Astrocyte (in vitro differentiated cells and primary cell): ENCODE measurements around the gene AGRN. TPM values are rescaled to one million over a fixed set of nuclear protein-coding genes. Genes with fewer than 3 reads are reported as not detected.

Experiments
- DNase-seq: peaks from one replicate; pipeline ENCODE4 v3.0.0-alpha.2; 2010; ENCODE audit warnings: low read depth
- FAIRE-seq: peaks from 2 replicates; lab custom pipeline; 2011; peaks lifted over from hg19 to GRCh38; lab: Jason Lieb, UNC
- H2AFZ ChIP-seq: 2 replicates; pipeline ENCODE4 v1.6.0; 2012; ENCODE audit warnings: low read depth, low read length, inconsistent platforms
- H3K27ac ChIP-seq: 2 replicates; pipeline ENCODE4 v1.5.1; 2011; ENCODE audit warnings: low read depth, low read length, inconsistent platforms
- H3K27me3 ChIP-seq: 2 replicates; pipeline ENCODE4 v1.6.0; 2011; ENCODE audit warnings: low read length, inconsistent platforms; ENCODE audit not compliant: insufficient read depth
- H3K36me3 ChIP-seq: 2 replicates; pipeline ENCODE4 v1.5.1; 2011; ENCODE audit warnings: low read length, inconsistent platforms; ENCODE audit not compliant: insufficient read depth
- H3K4me1 ChIP-seq: 2 replicates; pipeline ENCODE4 v1.5.1; 2011; ENCODE audit warnings: low read length, inconsistent platforms; ENCODE audit not compliant: insufficient read depth
- H3K4me2 ChIP-seq: 2 replicates; pipeline ENCODE4 v1.6.0; 2012; ENCODE audit warnings: low read length, inconsistent platforms
- H3K4me3 ChIP-seq: 2 replicates; pipeline ENCODE4 v1.5.1; 2011; ENCODE audit warnings: low read depth, mild to moderate bottlenecking, low read length, inconsistent platforms; ENCODE audit not compliant: insufficient read depth
- H3K79me2 ChIP-seq: 2 replicates; pipeline ENCODE4 v1.6.0; 2012; ENCODE audit warnings: mild to moderate bottlenecking, low read length, inconsistent platforms; ENCODE audit not compliant: insufficient read depth
- H3K9ac ChIP-seq: 2 replicates; pipeline ENCODE4 v1.6.0; 2012; ENCODE audit warnings: mild to moderate bottlenecking, low read length, inconsistent platforms
- H3K9me3 ChIP-seq: 2 replicates; pipeline ENCODE4 v1.5.1; 2012; ENCODE audit warnings: low read depth, mild to moderate bottlenecking, low read length, inconsistent platforms; ENCODE audit not compliant: insufficient read depth
- H4K20me1 ChIP-seq: 2 replicates; pipeline ENCODE4 v1.6.0; 2012; ENCODE audit warnings: low read length, inconsistent platforms; ENCODE audit not compliant: insufficient read depth
- H3K27ac Mint-ChIP-seq: one replicate; pipeline ENCODE4 v1.8.0; 2021; ENCODE audit warnings: mild to moderate bottlenecking, mixed read lengths; ENCODE audit not compliant: unreplicated experiment
- H3K27me3 Mint-ChIP-seq: one replicate; pipeline ENCODE4 v1.8.0; 2021; ENCODE audit warnings: low read depth, mixed read lengths; ENCODE audit not compliant: unreplicated experiment
- H3K36me3 Mint-ChIP-seq: one replicate; pipeline ENCODE4 v1.8.0; 2021; ENCODE audit warnings: low read depth, mixed read lengths; ENCODE audit not compliant: unreplicated experiment
- H3K4me1 Mint-ChIP-seq: one replicate; pipeline ENCODE4 v1.8.0; 2021; ENCODE audit warnings: low read depth, mixed read lengths; ENCODE audit not compliant: unreplicated experiment
- H3K4me3 Mint-ChIP-seq: one replicate; pipeline ENCODE4 v1.8.0; 2021; ENCODE audit warnings: mild to moderate bottlenecking, moderate library complexity, mixed read lengths; ENCODE audit not compliant: unreplicated experiment
- H3K9me3 Mint-ChIP-seq: one replicate; pipeline ENCODE4 v1.8.0; 2021; ENCODE audit warnings: mild to moderate bottlenecking, mixed read lengths; ENCODE audit not compliant: unreplicated experiment
- EZH2 ChIP-seq: IDR thresholded peaks from 2 replicates; pipeline ENCODE4 v1.6.1; 2012; ENCODE audit warnings: mild to moderate bottlenecking, low read length, inconsistent platforms; ENCODE audit not compliant: insufficient read depth
- total RNA-seq: library from RNA; stranded (reverse); gene quantifications from 2 replicates; pipeline ENCODE4 v1.2.1, GENCODE V29; 2021
- TF ChIP-seq, protein P1 (sequence below): IDR thresholded peaks from 2 replicates; pipeline ENCODE4 v1.5.1; 2011; ENCODE audit warnings: low read depth, mild to moderate bottlenecking, inconsistent platforms, low read length, moderate library complexity; ENCODE audit not compliant: insufficient read depth

Gene AGRN
- total RNA-seq, 1 donor from 2014 or later, result 589 TPM

DNA sequence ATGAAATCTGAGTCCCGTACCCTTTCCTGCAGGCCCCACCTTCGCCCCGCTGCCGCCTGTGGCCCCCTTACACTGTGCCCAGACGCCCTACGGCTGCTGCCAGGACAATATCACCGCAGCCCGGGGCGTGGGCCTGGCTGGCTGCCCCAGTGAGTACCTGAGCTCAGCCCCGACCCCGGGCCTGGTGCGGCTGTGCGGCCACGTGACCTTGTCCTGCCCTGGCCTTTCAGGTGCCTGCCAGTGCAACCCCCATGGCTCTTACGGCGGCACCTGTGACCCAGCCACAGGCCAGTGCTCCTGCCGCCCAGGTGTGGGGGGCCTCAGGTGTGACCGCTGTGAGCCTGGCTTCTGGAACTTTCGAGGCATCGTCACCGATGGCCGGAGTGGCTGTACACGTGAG lies 25.2 kb downstream of the AGRN start:
- no peak overlapping the region for H2AFZ ChIP-seq
- Mint-ChIP-seq H3K4me1 (no peaks in the 10 kb centered on the region), H3K4me3 (no peak overlapping the region), H3K36me3 (peaks cover 13% of the 10 kb centered on the region), H3K9me3 (no peaks in the 10 kb centered on the region), H3K27ac (no peak overlapping the region), H3K27me3 (no peaks in the 10 kb centered on the region)
- H3K36me3 ChIP-seq, result no peaks in the 10 kb centered on the region
- DNase-seq (no peak), FAIRE-seq (no peak)
- no peaks in the 10 kb centered on the region for H3K27me3 ChIP-seq
- no peak overlapping the region for H3K27ac ChIP-seq
- no peak overlapping the region for H3K4me3 ChIP-seq
- H3K9ac ChIP-seq, result no peak overlapping the region
- H3K4me2 ChIP-seq, result no peak overlapping the region
- TF ChIP-seq, protein P1, sequence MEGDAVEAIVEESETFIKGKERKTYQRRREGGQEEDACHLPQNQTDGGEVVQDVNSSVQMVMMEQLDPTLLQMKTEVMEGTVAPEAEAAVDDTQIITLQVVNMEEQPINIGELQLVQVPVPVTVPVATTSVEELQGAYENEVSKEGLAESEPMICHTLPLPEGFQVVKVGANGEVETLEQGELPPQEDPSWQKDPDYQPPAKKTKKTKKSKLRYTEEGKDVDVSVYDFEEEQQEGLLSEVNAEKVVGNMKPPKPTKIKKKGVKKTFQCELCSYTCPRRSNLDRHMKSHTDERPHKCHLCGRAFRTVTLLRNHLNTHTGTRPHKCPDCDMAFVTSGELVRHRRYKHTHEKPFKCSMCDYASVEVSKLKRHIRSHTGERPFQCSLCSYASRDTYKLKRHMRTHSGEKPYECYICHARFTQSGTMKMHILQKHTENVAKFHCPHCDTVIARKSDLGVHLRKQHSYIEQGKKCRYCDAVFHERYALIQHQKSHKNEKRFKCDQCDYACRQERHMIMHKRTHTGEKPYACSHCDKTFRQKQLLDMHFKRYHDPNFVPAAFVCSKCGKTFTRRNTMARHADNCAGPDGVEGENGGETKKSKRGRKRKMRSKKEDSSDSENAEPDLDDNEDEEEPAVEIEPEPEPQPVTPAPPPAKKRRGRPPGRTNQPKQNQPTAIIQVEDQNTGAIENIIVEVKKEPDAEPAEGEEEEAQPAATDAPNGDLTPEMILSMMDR, result no peak
- no peak for TF ChIP-seq EZH2
- no peaks in the 10 kb centered on the region for H3K9me3 ChIP-seq
- peaks cover 39% of the 10 kb centered on the region for H4K20me1 ChIP-seq
- peaks cover 18% of the 10 kb centered on the region for H3K79me2 ChIP-seq
- H3K4me1 ChIP-seq, result peaks cover 3% of the 10 kb centered on the region

DNA sequence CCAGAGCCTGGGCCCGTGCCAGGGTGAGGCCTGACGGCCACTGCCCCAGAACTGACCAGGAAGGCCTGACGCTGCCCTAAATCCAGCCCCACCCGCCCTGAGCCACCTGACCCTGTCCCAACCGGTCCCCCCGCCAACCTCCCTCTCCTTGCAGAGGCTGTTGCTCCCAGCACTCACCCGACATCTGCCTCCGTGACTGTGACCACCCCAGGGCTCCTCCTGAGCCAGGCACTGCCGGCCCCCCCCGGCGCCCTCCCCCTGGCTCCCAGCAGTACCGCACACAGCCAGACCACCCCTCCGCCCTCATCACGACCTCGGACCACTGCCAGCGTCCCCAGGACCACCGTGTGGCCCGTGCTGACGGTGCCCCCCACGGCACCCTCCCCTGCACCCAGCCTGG lies 26.3 kb downstream of the AGRN start:
- H3K36me3 Mint-ChIP-seq, result peaks cover 13% of the 10 kb centered on the region
- no peak for DNase-seq
- Histone ChIP-seq H4K20me1 (peaks cover 33% of the 10 kb centered on the region), H3K27ac (no peak overlapping the region), H3K79me2 (peaks cover 18% of the 10 kb centered on the region), H3K9me3 (no peaks in the 10 kb centered on the region), H3K36me3 (no peaks in the 10 kb centered on the region), H3K9ac (no peak overlapping the region), H3K27me3 (no peaks in the 10 kb centered on the region), H3K4me1 (no peaks in the 10 kb centered on the region), H2AFZ (no peak overlapping the region), H3K4me2 (no peak overlapping the region), H3K4me3 (no peak overlapping the region)
- TF ChIP-seq, protein P1, result no peak
- no peak for TF ChIP-seq EZH2
- FAIRE-seq, result no peak
- H3K27me3 Mint-ChIP-seq, result no peaks in the 10 kb centered on the region
- H3K4me1 Mint-ChIP-seq, result no peaks in the 10 kb centered on the region
- H3K9me3 Mint-ChIP-seq, result no peaks in the 10 kb centered on the region
- no peak overlapping the region for H3K4me3 Mint-ChIP-seq
- no peak overlapping the region for H3K27ac Mint-ChIP-seq

DNA sequence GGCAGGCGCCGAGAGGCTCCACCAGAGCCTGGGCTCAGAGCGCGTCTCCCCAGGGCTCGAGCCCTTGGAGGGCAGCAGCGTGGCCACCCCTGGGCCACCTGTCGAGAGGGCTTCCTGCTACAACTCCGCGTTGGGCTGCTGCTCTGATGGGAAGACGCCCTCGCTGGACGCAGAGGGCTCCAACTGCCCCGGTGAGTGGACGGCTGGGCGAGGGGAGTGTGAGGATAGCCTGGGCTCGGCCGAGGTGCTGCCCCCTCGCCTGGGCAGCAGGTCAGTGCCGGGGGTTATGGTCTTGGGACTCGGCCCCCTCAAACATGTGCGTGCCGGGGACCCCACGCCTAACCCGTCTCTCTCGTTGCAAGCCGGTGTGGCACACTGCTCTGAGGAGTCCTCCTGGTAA lies 26.8 kb downstream of the AGRN start:
- FAIRE-seq (no peak), DNase-seq (no peak)
- H3K27me3 ChIP-seq, result no peaks in the 10 kb centered on the region
- Mint-ChIP-seq H3K4me1 (no peaks in the 10 kb centered on the region), H3K27ac (peak overlapping the region; percentile 87), H3K9me3 (no peaks in the 10 kb centered on the region), H3K4me3 (no peak overlapping the region), H3K36me3 (peaks cover 13% of the 10 kb centered on the region), H3K27me3 (no peaks in the 10 kb centered on the region)
- H3K9me3 ChIP-seq, result no peaks in the 10 kb centered on the region
- H3K4me3 ChIP-seq, result no peak overlapping the region
- peaks cover 33% of the 10 kb centered on the region for H4K20me1 ChIP-seq
- H3K4me1 ChIP-seq, result no peaks in the 10 kb centered on the region
- no peak overlapping the region for H3K27ac ChIP-seq
- peaks cover 17% of the 10 kb centered on the region for H3K79me2 ChIP-seq
- no peak for TF ChIP-seq EZH2
- TF ChIP-seq, protein P1, result no peak
- no peaks in the 10 kb centered on the region for H3K36me3 ChIP-seq
- H2AFZ ChIP-seq, result no peak overlapping the region
- H3K4me2 ChIP-seq, result no peak overlapping the region
- H3K9ac ChIP-seq, result no peak overlapping the region
